GM21786 (cell line): Measurements from ENCODE around the gene C6orf15.
A peak's percentile ranks its signal among the peaks of the same experiment; 100 is the strongest.

Experiments used
- ATAC-seq: cut with Tn5 transposase; IDR thresholded peaks from one replicate; pipeline ENCODE4 v1.9.1; 2021; ENCODE audit not compliant: unreplicated experiment

C6orf15 gene

DNA sequence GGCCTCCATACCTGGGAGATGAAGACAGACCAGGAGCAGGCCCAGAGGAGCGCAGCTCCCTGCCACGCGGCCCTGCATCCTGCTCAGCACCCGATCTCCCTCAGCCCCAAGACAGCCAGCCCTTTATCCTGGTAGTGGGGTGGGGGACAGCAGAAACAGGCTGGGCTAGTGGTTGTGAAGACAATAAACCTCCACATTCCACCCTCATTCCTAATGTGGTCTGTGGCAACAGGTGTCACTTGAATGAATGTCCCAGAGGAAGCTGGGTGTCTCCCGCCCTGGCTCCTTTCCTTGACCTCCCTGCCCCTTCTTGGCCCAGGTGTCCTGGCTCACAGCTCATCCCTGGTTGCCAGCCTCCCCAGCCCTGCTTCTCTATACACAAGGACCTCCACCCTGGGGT is at the start of gene C6orf15:
C6orf15 (minus strand) TSS at position 98 of the 400 bp plus-strand sequence; CDS start at position 78, 20 bp downstream.
- ATAC-seq = no peak

DNA sequence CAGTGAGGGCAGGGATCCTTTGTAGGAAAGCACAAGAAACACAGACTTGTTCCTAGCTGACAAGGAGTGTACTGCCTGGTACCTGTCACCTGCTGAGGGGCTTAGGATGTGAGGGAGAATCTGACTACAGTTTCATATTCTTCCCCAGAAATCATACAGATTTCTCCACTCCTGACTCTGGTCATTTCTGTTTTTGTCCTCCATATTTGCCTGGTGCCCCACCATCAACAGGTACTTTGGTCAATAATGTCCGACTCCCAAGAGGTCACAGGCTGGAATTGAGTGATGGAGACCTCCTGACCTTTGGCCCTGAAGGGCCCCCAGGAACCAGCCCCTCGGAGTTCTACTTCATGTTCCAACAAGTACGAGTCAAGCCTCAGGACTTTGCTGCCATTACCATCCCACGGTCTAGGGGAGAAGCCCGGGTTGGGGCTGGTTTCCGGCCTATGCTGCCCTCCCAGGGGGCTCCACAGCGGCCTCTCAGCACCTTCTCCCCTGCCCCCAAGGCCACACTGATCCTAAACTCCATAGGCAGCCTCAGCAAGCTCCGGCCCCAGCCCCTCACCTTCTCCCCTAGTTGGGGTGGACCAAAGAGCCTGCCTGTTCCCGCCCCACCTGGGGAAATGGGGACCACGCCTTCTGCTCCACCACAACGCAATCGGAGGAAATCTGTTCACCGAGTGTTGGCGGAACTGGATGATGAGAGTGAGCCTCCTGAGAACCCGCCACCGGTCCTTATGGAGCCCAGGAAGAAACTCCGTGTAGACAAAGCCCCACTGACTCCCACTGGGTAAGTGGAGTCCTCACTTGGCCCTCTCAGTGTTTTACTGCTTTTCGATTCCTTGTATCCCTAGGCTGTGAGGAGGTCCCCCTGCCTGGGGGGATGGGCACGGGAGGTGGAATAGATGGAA is 49.1 kb upstream of the C6orf15 start:
- no peak for ATAC-seq

DNA sequence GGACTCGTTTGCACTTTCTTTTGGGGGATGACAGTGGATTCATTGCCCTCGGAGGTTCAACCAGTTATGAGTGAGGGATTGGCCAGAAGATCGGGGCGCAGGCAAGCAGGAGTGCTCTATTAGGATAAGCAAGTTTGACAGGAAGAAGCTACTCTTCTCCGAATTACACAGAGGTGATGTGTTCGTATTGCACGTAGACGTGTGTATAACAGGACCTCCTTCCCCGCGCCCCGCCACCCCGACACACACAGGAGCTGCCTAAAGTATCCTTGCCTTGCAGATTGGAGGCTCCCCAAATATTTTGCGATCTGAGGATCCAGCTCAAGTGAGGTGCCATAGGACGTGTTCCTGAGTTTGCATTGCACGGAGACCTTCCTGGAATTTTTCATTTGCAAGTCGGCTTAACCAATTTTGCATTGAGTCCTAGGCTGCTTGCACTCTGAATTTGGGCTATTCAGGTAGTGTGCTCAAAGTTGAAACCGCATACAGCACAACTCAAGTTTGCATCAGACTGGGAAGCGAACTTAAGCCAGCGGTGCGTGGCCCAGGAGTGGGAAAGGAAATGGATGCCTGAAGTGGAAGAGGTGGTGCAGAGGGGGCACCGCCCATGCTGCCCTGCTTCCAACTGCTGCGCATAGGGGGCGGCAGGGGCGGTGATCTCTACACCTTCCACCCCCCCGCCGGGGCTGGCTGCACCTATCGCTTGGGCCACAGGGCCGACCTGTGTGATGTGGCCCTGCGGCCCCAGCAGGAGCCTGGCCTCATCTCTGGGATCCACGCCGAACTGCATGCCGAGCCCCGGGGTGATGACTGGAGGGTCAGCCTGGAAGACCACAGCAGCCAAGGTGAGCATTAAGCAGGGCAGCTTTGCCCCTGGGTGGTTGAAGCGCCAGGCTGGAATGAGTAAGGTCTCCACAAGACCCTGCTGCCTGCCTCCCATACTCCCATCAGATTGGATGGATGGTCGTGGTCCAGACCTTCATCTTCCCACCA is 46.8 kb upstream of the C6orf15 start:
- ATAC-seq = no peak

DNA sequence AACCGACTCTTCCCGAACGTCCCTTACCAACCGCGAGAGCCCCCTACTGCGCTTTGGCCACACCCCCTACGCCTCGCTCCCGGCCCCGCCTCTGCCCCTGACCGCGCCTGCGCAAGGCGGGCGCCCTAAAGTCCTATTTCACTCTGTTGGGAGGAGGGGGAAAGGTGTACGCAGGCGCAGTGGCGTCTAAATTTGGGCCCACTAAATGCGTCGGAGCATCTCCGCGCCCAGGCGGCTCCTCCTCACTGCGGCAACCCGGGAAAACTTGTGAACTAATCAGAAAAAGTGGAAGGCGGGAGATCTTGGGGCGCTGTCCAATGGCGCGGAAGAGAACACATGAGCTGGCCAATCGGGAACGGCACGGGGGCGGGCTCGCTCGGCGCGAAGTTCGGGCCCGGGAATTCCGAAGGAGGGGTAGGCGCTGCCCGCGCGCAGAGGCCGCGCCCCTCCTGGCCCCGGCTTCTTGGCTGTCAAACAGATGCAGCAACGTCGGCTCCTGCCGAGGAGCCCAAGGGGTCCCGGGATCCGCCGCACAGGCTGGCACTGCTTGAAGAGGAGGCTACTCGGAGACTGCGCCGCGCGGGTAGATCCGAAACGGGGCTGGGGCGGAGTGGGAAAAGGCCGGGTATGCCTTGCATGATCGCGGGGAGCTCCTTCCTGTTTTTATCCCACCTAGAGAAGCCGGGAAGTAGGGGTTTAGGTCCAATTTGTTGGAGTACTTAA is 45.9 kb upstream of the C6orf15 start, which contains the start of gene TCF19:
TCF19 (plus strand) TSS at position 450 of the 723 bp plus-strand sequence. CDS start 881 bp downstream, outside the sequence.
- ATAC-seq = peak; percentile 89

DNA sequence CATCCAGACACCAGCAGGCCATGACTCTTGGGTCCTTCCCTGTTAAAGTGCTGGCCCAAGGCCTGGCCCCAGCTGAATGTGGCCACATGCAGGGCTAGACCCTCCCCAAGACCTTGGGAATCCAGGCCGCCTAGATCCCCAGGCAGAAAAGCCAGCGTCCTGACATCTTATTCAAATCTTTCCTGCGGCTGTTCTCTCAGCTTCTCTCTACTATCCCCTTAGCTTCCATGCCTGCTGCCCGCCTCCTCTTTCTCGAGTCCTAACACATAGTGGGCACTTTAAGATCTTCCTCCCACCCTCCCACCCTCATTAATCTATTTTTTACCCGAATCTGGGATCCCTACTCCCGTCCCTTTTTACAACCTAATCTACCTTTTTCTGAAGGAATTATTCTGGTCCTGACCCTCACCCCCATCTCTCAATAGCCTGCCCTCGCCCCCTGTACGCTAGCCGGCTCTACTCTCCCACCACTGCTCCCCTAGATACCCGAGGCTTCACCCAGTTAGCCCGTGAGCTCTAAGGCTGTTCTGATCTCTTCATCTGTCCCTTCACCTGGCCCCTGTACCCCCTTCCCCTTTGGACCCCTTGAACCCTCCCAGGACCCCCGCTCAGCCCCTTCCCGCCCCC is 45.3 kb upstream of the C6orf15 start, which contains the start of gene CCHCR1:
CCHCR1 (minus strand) TSS at position 290 of the 627 bp plus-strand sequence; CDS start at position 88, 202 bp downstream.
- peak; percentile 2 for ATAC-seq

DNA sequence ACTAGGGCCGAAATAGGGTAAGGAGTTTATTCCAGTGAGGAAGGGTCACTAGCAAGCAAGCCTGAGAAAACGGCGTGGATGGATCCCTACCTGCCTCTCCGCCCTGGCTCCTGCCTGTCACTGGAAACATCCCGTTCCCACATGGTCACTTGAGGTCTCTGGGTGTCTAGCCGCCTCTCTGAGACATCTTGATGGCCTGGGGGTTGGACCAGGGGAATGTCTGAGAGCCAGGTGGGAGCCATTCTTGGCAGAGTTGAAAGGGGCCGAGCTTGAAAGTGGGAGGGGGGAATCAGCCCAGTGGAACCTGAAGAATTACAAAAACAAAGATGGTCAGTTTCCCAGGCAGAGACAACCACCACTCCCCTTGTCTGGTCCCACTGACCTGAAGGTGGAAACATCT is 44.3 kb upstream of the C6orf15 start:
- ATAC-seq = no peak

DNA sequence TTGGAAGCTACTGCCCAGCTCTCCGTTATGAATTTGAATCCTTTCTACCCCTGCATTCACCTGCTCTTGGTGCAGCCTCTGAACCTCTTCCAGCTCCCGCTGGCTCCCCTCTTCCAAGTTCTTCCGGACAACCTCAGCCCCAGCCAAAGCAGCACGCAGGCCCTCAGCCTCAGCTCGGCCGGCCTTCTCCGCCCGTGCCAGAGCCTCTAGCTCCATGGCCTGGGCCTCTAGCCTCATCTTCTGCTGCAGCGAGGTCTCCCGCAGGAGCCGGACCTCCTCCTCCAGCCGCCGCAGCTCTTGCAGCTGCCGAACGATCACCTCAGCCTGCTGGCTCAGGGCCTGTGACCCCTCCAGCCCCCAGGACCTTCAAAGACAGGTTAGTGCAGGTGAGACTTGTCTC is 42.1 kb upstream of the C6orf15 start:
- no peak for ATAC-seq

DNA sequence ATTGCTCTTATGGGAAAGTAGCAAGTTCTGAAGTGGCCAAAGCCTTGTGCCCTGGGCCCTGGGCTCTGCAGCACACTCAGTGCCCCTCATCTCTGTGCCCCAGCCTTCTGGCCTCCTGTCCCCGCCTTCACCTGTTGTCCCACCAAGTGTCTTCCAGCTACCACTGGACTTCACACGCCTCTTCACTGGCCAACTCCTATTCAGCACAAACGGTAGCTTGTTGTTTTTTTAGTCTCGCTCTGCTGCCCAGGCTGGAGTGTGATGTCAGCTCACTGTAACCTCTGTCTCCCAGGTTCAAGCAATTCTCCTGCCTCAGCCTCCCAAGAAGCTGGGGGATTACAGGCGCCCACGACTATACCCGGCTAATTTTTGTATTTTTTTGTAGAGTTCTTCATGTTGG is 40.4 kb upstream of the C6orf15 start:
- no peak for ATAC-seq

DNA sequence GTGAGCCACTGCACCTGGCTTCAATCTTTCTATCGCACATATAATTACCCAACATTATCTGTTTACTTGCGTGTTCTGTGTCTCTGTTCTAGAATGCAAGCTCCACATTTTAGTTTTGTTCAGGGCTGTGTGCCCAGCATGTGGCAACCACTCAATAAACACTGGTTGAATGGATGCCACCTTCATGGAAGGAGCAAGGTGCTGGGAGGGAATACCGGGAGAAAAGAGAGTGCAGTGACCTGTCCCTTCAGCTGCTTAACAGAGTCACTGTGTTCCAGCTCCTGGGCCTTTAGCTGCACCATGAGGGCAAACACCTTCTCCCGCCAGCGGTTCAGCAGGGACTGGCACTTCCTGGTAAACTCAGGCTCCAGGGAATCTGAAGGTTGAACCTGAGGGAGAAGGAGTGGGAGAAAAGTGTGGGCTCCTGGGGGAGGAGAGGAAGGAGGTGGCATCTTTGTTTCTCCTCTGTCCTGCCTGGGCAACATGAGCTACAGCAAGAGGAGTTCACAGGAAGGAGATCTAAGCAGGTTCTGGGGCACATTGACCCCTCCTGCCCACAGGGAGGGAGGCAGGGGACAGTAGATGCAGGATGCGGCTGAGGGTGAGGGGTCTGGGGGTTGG is 37.6 kb upstream of the C6orf15 start:
- no peak for ATAC-seq

DNA sequence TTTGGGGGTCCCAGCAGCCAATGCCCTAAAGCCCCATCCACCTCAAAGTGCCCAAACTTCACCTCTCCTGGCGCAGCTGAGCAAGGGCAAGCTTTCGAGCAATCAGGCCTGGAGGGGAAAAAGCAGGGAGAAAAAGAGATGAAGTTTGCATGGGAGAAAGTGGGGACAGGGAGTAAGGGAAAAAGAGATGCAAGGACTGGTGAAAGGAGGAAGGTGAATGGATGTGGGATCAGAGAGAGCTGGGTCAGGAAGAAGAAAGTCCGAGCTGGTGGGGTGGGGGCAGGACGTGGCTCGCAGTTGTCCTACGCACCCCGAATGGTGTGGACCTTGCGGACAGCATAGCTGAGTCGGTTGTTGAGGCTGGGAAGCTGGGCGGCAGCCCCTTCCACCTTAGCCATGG is 33.0 kb upstream of the C6orf15 start:
- ATAC-seq = no peak

DNA sequence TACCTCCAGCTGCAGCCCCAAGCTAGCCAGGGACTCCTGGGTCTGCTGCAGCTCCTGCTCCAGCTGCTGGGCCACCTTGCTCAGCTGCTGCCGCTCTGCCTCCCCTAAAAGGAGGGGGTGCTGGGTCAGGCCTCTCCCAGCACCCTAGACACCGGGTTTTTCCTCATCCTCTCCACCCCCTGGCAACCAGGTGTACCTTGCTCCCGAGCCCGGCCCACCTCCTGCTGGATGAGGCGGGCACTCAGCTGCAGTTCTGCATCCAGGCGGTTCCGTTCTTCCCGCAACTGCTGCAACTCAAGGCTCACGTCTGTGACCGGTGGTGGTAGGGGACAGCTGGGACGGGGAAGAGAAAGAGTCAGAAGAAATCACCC is 32.6 kb upstream of the C6orf15 start:
- no peak for ATAC-seq

DNA sequence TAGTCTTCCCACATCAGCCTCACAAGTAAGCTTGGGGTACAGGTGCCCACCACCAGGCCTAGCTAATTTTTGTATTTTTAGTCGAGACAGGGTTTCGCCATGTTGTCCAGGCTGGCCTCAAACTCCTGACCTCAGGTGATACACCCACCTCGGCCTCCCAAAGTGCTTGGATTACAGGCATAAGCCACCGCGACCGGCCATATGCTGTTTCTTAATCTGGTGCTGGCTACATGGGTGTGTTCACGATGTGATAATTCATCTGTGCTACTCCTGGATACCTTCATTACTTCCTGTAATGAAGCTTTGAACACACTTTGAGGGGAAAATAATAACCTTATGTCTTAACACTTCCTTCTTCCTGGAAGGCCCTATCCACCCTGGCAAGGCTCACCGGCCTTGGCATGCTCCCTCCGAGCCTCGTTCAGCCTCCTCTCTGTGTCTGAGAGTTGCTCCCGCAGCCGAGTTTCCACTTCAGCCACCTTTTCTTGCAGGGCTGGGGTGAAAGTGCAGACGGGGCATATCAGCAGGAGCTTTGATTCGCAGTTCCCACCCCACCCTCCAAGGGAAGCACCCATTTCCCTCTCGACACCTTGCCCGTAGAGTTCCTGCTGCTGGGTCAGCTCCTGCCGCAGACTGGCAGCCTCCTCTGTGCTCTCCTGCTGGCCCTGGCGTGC is 32.1 kb upstream of the C6orf15 start:
- no peak for ATAC-seq

DNA sequence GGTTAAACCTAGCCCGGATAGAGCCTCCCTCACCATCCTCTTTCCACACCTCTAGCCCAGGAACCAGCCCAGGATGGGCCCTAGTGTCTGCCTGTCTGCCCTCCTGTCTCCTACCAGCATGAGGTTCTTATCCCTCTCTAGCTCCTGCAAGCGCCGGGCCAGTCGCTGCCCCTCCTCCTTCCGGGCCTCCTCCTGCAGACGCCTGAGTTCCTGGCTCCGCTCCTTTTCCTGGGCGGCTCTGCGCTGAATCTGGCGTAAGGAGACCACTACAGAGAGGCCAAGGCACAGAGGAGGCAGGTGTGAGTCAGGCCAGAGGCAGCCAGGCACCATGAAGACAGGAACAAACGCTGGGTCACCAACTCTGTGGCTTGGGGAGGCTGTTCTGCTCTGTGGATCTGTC is 30.8 kb upstream of the C6orf15 start:
- no peak for ATAC-seq

DNA sequence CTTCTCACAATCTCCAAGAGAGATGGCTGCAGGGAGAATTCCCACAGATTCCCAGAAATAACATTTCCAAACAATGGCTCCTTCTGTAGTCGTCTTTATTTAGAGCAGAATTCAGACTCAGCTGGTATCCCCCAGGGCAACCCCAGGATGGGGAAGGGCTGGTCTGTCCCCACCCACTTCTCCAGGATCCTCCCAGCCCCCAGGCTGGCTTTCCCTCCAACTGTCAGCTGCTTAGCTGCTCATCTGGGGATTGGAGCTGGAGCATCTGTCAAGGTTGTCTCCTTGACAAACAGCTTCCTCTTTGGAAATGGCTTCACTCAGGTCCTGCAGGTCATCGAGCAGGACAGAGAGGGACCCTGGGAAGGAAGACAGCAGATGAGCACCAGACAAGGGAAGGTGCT is 30.0 kb upstream of the C6orf15 start:
- ATAC-seq = no peak

DNA sequence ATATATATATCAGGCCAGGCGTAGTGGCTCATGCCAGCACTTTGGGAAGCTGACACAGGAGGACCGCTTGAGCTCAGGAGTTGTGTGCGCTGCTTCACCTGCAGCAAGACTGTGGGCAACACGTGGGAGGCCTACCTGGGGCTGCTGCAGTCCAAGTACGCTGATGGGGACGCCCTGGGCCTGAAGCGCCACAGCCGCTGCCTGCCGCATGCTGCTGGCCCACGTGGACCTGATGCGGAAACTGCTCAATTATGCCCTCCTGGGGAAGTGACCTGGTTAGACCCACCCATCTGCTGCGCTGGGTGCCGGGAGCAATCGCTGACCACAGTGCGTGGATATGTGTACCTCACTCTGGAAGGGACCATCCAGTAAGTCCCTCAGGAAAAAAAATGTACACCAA is 28.3 kb upstream of the C6orf15 start:
- ATAC-seq = no peak

DNA sequence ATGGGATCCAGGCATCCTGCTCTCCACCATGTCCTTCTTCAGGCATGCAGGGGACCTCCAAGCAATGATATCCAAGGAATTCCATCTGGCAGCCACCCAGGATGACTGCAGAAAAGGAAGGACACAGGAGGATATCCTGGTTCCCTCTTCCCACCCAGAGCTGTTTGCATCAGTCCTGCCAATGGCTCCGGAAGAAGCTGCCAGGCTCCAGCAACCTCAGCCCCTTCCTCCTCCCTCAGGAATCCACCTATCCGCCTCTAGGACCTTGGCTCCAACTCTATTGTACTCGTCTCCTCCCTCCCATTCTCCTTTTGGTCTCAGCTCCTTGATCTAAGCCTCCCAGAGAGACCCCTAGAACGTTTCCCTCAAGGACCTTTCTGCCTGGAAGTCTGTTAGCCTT is 27.2 kb upstream of the C6orf15 start:
- ATAC-seq = no peak

DNA sequence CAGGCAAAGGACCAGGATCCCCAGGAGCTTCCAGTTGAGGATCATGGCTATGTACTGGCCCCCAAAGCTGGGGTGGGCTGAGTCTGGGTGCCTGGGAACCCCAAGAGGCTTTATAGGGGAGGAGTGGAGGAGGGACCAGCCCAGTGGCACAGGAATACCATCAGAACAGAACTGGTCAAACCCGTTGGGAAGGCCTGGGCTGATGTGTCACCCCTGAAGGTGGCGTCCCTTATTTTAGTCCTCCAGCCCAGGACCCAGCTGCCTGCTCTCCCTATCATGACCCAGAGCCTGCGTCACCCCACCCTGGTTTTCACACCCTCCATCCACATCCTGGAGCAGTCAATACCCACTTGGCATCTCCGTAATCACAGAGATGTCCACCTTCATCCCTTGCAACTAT is 26.6 kb upstream of the C6orf15 start, which contains the start of gene PSORS1C2:
PSORS1C2 (minus strand) TSS at position 85 of the 400 bp plus-strand sequence; CDS start at position 45, 40 bp downstream.
- ATAC-seq = no peak

DNA sequence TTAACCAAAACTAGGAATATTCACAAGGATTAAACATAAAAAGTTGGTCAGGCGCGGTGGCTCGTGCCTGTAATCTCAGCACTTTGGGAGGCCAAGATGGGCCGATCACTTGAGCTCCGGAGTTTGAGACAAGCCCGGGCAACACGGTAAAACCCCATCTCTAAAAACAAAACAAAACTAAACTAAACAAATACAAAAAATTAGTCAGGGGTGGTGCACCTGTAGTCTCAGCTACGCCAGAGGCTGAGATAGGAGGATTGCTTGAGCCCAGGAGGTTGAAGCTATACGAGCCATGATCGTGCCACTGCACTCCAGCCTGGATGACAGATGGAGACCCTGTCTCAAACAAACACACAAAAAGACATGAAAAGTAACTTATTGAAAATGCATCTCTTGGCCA is 23.3 kb upstream of the C6orf15 start:
- ATAC-seq = no peak

DNA sequence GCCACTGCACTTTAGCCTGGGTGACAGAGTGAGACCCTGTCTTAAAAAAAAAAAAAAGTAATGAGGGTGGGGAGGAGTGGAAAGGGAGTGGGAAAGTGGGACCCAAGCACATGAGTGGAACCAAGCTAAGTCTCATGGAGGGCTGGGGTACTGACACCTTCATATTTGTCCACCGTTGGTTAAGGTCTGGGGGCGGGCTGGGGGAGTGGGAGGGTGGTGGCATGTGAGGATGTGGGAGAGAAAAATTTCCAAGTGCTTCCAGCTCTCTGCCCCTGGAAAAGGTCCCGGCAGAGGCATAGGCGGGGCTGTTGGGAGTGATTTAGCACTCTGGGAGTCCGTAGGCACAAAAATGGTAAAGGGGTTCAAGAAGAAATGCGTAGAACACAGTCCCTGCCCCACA is 20.4 kb upstream of the C6orf15 start:
- no peak for ATAC-seq
